K562 (cell line): ENCODE results near the gene CEP350. TPM values are rescaled to one million over a fixed set of nuclear protein-coding genes. Genes with fewer than 3 reads are reported as not detected.

ENCODE experiments used
- ATAC-seq: fragments of 200-7000 bp; cut with Tn5 transposase; 3 replicates; pipeline ENCODE4 v1.9.1; 2020; ENCODE audit warnings: moderate library complexity
- BruUV-seq: library from RNA; stranded (reverse); fragments of 400-500 nt; replicated peaks from 2 replicates; lab custom pipeline; 2021; lab: Mats Ljungman, UMichigan
- CTCF ChIA-PET: fragments of 300-600 bp; formaldehyde crosslinking; extraction: SDS; loops from one replicate; lab custom pipeline; 2021; ENCODE audit warnings: low intra/inter-chr PET ratio; lab: Yijun Ruan, JAX
- POLR2A ChIA-PET: fragments of 300-600, 350-650 bp; sonication (Branson Sonifier 250); formaldehyde crosslinking; extraction: SDS; loops from one replicate; lab custom pipeline; 2021; ENCODE audit warnings: antibody characterized with exemption, inconsistent platforms; lab: Yijun Ruan, JAX
- DNase-seq, 4 experiments: peaks; one replicate each; pipeline versions ENCODE4 v3.0.0 to v3.0.0-alpha.2; 2011 to 2018; ENCODE audit warnings: low spot score in 3 of 4, mixed read lengths in 3 of 4; ENCODE audit errors: extremely low read depth in 1 of 4
- FAIRE-seq: peaks from 2 replicates; lab custom pipeline; 2011; peaks lifted over from hg19 to GRCh38; lab: Jason Lieb, UNC
- H2AFZ ChIP-seq: 2 replicates; pipeline ENCODE4 v1.6.0; 2011; ENCODE audit warnings: low read depth, low read length, control low read depth, inconsistent platforms
- H3K27ac ChIP-seq: fragments of 200-600 bp; 3 replicates; pipeline ENCODE4 v1.8.0; 2011; ENCODE audit warnings: low read depth, mild to moderate bottlenecking, control low read depth, inconsistent platforms, low read length, moderate library complexity, mixed read lengths; ENCODE audit errors: extremely low read depth
- H3K27me3 ChIP-seq, 2 experiments: fragments of 300-600 bp in 1 of 2; 2 replicates in 1 of 2; 3 replicates in 1 of 2; pipeline versions ENCODE4 v1.6.0 to v1.8.0; 2011; ENCODE audit warnings: inconsistent platforms in 2 of 2, low read length in 2 of 2, mild to moderate bottlenecking in 1 of 2, mixed read lengths in 1 of 2, moderate library complexity in 1 of 2; ENCODE audit not compliant: control insufficient read depth in 2 of 2, insufficient read depth in 2 of 2
- H3K36me3 ChIP-seq: fragments of 300-600 bp; 3 replicates; pipeline ENCODE4 v1.8.0; 2011; ENCODE audit warnings: mild to moderate bottlenecking, low read length, inconsistent platforms; ENCODE audit not compliant: control insufficient read depth, insufficient read depth
- H3K4me1 ChIP-seq, 2 experiments: fragments of 200-600 bp in 1 of 2; replicated peaks in 1 of 2; 2 replicates in 1 of 2; 3 replicates in 1 of 2; pipeline versions ENCODE4 v1.5.1 to v1.8.0; 2011; ENCODE audit warnings: inconsistent platforms in 2 of 2, low read length in 2 of 2, mild to moderate bottlenecking in 1 of 2, mixed read lengths in 1 of 2, moderate library complexity in 1 of 2; ENCODE audit not compliant: control insufficient read depth in 2 of 2, insufficient read depth in 2 of 2
- H3K4me2 ChIP-seq: 2 replicates; pipeline ENCODE4 v1.6.1; 2011; ENCODE audit warnings: low read length, control low read depth, inconsistent platforms, mixed read lengths; ENCODE audit not compliant: insufficient read depth
- H3K4me3 ChIP-seq: fragments of 200-600 bp; sonication (generic), shearing (Covaris generic); 2 replicates; pipeline ENCODE4 v1.5.1; 2016; ENCODE audit warnings: control low read depth, inconsistent platforms
- H3K79me2 ChIP-seq: fragments of 200-600 bp; 3 replicates; pipeline ENCODE4 v1.8.0; 2011; ENCODE audit warnings: low read length, inconsistent platforms; ENCODE audit not compliant: control insufficient read depth, insufficient read depth
- H3K9ac ChIP-seq, 2 experiments: 2 replicates each; pipeline versions ENCODE4 v1.6.0 to v1.6.1; 2011; ENCODE audit warnings: low read depth in 2 of 2, low read length in 2 of 2, control low read depth in 1 of 2, inconsistent platforms in 1 of 2, mild to moderate bottlenecking in 1 of 2, mixed read lengths in 1 of 2; ENCODE audit not compliant: insufficient read depth in 1 of 2
- H3K9me1 ChIP-seq: one replicate; pipeline ENCODE4 v1.6.0; 2011; ENCODE audit warnings: inconsistent platforms, mild to moderate bottlenecking, low read length, moderate library complexity; ENCODE audit not compliant: control insufficient read depth, insufficient read depth
- H3K9me3 ChIP-seq: replicated peaks from 2 replicates; pipeline ENCODE4 v1.5.1; 2011; ENCODE audit warnings: low read depth, low read length, inconsistent platforms; ENCODE audit not compliant: control insufficient read depth, insufficient read depth
- H4K20me1 ChIP-seq: replicated peaks from 2 replicates; pipeline ENCODE4 v1.6.1; 2011; ENCODE audit warnings: low read length, inconsistent platforms, mixed read lengths; ENCODE audit not compliant: control insufficient read depth, insufficient read depth
- ADNP ChIP-seq: fragments of 200-800 bp; sonication (Bioruptor generic); IDR thresholded peaks from 2 replicates; pipeline ENCODE4 v1.6.1; 2016; ENCODE audit warnings: missing genetic modification characterization, missing compliant biosample characterization
- C11orf30 ChIP-seq: fragments of 450-650 bp; IDR thresholded peaks from 2 replicates; pipeline ENCODE4 v1.6.1; 2016; ENCODE audit warnings: low read depth, mild to moderate bottlenecking
- CEBPB ChIP-seq: fragments of 450-650 bp; IDR thresholded peaks from 2 replicates; pipeline ENCODE4 v1.6.1; 2016; ENCODE audit warnings: missing genetic modification characterization, missing compliant biosample characterization
- CEBPG ChIP-seq, 3 experiments: fragments of 200-800 bp in 1 of 3; sonication (Bioruptor generic) in 1 of 3; sonication (generic) in 1 of 3; formaldehyde crosslinking in 1 of 3; IDR thresholded peaks in 2 of 3; conservative IDR thresholded peaks in 1 of 3; 2 replicates each; pipeline versions ENCODE4 v1.6.1 to v1.8.0; 2016 to 2022; ENCODE audit warnings: missing compliant biosample characterization in 2 of 3, missing genetic modification characterization in 2 of 3, mild to moderate bottlenecking in 1 of 3, missing genetic modification reagents in 1 of 3
- GABPB1 ChIP-seq: sonication (generic); formaldehyde crosslinking; IDR thresholded peaks from 2 replicates; pipeline ENCODE4 v1.8.0; 2022; ENCODE audit warnings: mild to moderate bottlenecking, missing genetic modification reagents
- RUNX1 ChIP-seq: sonication (generic); IDR thresholded peaks from 2 replicates; pipeline ENCODE4 v1.6.1; 2016; ENCODE audit warnings: antibody characterized with exemption, low read depth
- TRIM24 ChIP-seq, 2 experiments: fragments of 450-650 bp; IDR thresholded peaks; 2 replicates each; pipeline ENCODE4 v1.6.1; 2016
- ZFP36 ChIP-seq: fragments of 150-350 bp; IDR thresholded peaks from 2 replicates; pipeline ENCODE4 v1.6.1; 2018; ENCODE audit warnings: low read length, low read depth; ENCODE audit not compliant: partially characterized antibody
- ZNF316 ChIP-seq: fragments of 450-650 bp; IDR thresholded peaks from 2 replicates; pipeline ENCODE4 v1.6.1; 2016
- ZNF408 ChIP-seq: fragments of 250-450 bp; sonication (Bioruptor Pico); IDR thresholded peaks from 2 replicates; pipeline ENCODE4 v1.4.0; 2020; ENCODE audit warnings: low read depth, mild to moderate bottlenecking, moderate library complexity
- WGBS: fragments of 100-300 bp; shearing (Covaris generic); methylation state at CpG from one replicate; pipeline ENCODE4 v1.1.6; 2016; ENCODE audit warnings: low coverage, mixed read lengths; ENCODE audit not compliant: insufficient coverage; ENCODE audit errors: missing lambda C conversion rate; 5-methylcytosine and 5-hydroxymethylcytosine counted together
- in situ Hi-C: fragments of 300-500 bp; cut with MboI; formaldehyde crosslinking; loops from 4 replicates; pipeline ENCODE4 v1.15.0; 2018; ENCODE audit warnings: inconsistent platforms, mixed read lengths
- intact Hi-C: fragments of 100-400 bp; cut with micrococcal nuclease; formaldehyde crosslinking; loops from 2 replicates; pipeline ENCODE4 v1.14.2; 2022
- polyA plus RNA-seq, 8 experiments: library from polyadenylated mRNA; depleted of rRNA in 4 of 8; stranded (reverse) in 5 of 8; unstranded in 3 of 8; fragments of >200 nt; fragmentation: Nextera tagmentation in 2 of 8; fragmentation: Illumina TruSeq in 1 of 8; extraction: Ambion mirVana in 2 of 8; extraction: Trizol in 1 of 8; gene quantifications; 2 replicates each; pipeline versions ENCODE4 v1.2.1 to v1.2.3, GENCODE V29; 2011 to 2014; ENCODE audit warnings: inconsistent platforms in 1 of 8, missing spikeins in 1 of 8
- total RNA-seq, 7 experiments: library from RNA; depleted of rRNA in 6 of 7; stranded (reverse); fragments of >200 nt in 6 of 7; fragmentation: Illumina TruSeq in 2 of 7; extraction: Trizol in 2 of 7; gene quantifications; 2 replicates each; pipeline versions ENCODE4 v1.2.1 to v1.2.3, GENCODE V29; 2011 to 2021; ENCODE audit warnings: low replicate concordance in 1 of 7
- TF ChIP-seq, protein P1 (sequence below), 2 experiments: fragments of 450-650 bp in 1 of 2; sonication (generic) in 1 of 2; formaldehyde crosslinking in 1 of 2; IDR thresholded peaks in 1 of 2; conservative IDR thresholded peaks in 1 of 2; 2 replicates each; pipeline versions ENCODE4 v1.6.1 to v1.8.1; 2016 to 2023; ENCODE audit warnings: mild to moderate bottlenecking in 2 of 2, moderate library complexity in 2 of 2, inconsistent platforms in 1 of 2, missing genetic modification reagents in 1 of 2
- TF ChIP-seq, protein P2 (sequence below): fragments of 450-650 bp; IDR thresholded peaks from 2 replicates; pipeline ENCODE4 v1.6.1; 2016; ENCODE audit warnings: missing biosample characterization, missing genetic modification characterization

CEP350 gene
- total and polyA plus RNA-seq, 9 of the 15 experiments (the other 6 are each of a cell fraction or from before 2014, with no cell fraction given), result 8.3 to 64.3 (median 28.0) TPM

DNA sequence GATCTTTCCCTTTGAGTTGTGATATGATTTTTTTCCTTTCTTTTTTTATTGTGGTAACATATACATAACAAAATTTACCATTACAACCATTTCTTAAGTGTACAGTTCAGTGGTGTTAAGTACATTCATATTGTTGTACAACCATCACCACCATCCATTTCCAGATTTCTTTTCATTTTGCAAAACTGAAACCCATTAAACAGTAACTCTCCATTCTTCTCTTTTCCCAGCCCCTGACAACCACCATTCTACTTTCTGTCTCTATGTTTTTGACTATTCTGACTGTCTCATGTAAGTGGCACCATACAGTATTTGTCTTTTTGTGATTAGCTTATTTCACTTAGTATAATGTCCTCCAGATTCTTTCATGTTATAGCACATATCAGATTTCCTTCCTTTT lies 30.3 kb downstream of the CEP350 start (continued):
- TF ChIP-seq GABPB1 (CRISPR knock-in tag) (no peak), C11orf30 (no peak), RUNX1 (no peak), ZNF408 (CRISPR knock-in tag) (no peak)

DNA sequence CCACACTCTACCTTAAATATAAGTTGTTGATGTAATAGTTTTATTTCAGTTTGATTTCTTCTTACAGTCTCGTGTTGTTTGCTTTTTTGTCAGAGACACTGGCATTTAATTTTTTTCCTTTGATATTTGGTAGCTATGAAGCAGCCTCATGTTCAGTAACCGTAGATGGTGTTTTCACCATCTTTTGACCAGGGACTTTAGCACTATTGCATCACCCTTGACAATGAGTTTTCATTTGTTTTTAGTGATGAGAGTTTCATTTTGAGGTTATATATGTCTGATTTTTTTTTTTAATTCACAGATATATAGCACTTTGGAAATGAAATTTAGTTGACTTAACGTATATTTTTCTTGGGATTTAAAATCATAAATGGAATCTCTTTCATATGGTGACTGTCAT lies 36.2 kb downstream of the CEP350 start:
- Histone ChIP-seq H3K27ac (no peak overlapping the region), H3K27me3 (no peaks in the 10 kb centered on the region), H3K4me3 (no peak overlapping the region), H3K79me2 (peaks cover under 1% of the 10 kb centered on the region; the same call in 1 of the 3 replicates), H3K36me3 (peaks cover 32% of the 10 kb centered on the region; the same call in 2 of the 3 replicates), H4K20me1 (no peaks in the 10 kb centered on the region), H3K4me2 (no peak overlapping the region), H3K9me3 (no peaks in the 10 kb centered on the region), H3K9me1 (no peaks in the 10 kb centered on the region), H3K9ac (no peak overlapping the region), H2AFZ (no peak overlapping the region), H3K4me1 (no peaks in the 10 kb centered on the region)
- no TSS peak for BruUV-seq
- FAIRE-seq (no peak), ATAC-seq (peak; percentile 20; the same call in 1 of the 3 replicates), DNase-seq (no peak)
- TF ChIP-seq ZFP36 (no peak), ADNP (tag) (no peak), ZNF316 (0 out of 2 replicates have a peak, but pooled peaks have one; percentile 1), CEBPB (tag) (peak; percentile 66), TRIM24 (IDR thresholded peaks at IDR 0.05) (peak in 1 of 2 experiments; percentile 21; a peak in 1 of 4 replicates), CEBPG (CRISPR knock-in tag; IDR thresholded peaks at IDR 0.05) (peak; percentile 30; the same call in 1 of the 2 replicates), CEBPG (tag; conservative IDR thresholded peaks at IDR 0.05 in 1 of 2, IDR thresholded peaks at IDR 0.05 in 1 of 2) (peak; percentile 80 to 82)
- TF ChIP-seq, protein P1, sequence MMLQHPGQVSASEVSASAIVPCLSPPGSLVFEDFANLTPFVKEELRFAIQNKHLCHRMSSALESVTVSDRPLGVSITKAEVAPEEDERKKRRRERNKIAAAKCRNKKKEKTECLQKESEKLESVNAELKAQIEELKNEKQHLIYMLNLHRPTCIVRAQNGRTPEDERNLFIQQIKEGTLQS (IDR thresholded peaks at IDR 0.05), result peak; percentile 86
- TF ChIP-seq, protein P1 (CRISPR knock-in tag; conservative IDR thresholded peaks at IDR 0.05), result no peak
- TF ChIP-seq, protein P2, sequence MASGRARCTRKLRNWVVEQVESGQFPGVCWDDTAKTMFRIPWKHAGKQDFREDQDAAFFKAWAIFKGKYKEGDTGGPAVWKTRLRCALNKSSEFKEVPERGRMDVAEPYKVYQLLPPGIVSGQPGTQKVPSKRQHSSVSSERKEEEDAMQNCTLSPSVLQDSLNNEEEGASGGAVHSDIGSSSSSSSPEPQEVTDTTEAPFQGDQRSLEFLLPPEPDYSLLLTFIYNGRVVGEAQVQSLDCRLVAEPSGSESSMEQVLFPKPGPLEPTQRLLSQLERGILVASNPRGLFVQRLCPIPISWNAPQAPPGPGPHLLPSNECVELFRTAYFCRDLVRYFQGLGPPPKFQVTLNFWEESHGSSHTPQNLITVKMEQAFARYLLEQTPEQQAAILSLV (tag), result peak; percentile 67; the same call in 1 of the 2 replicates
- WGBS, result 87% methylated on average over 3 of the region's 3 CpGs
- CTCF ChIA-PET, result no interaction called here
- intact Hi-C loops (no loop called here), in situ Hi-C loops (no loop called here)
- POLR2A ChIA-PET, result interaction anchor here (1.2 kb wide), 1 partner anchor 18 kb away, joined by 10 read pairs; no protein-coding TSS in a partner anchor
